Measurements from ENCODE around the gene SPTLC2.

DNA sequence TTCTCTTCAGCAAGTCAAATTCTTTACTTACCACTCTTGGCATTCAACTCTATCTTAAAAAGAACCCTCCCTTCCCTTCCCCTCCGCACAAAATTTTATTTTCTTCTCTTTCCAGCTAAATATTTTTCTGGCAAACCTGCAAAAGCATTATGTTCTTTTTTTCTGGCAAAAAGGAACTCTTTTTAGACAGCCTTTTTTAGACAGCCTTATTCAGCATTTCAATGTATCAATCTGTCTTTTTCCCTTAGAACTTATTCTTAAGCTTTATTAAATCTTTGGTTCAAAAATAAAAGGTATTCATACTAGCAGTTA is 50.5 kb downstream of the SPTLC2 start:
- TF ChIP-seq, protein P1, sequence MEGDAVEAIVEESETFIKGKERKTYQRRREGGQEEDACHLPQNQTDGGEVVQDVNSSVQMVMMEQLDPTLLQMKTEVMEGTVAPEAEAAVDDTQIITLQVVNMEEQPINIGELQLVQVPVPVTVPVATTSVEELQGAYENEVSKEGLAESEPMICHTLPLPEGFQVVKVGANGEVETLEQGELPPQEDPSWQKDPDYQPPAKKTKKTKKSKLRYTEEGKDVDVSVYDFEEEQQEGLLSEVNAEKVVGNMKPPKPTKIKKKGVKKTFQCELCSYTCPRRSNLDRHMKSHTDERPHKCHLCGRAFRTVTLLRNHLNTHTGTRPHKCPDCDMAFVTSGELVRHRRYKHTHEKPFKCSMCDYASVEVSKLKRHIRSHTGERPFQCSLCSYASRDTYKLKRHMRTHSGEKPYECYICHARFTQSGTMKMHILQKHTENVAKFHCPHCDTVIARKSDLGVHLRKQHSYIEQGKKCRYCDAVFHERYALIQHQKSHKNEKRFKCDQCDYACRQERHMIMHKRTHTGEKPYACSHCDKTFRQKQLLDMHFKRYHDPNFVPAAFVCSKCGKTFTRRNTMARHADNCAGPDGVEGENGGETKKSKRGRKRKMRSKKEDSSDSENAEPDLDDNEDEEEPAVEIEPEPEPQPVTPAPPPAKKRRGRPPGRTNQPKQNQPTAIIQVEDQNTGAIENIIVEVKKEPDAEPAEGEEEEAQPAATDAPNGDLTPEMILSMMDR (conservative IDR thresholded peaks at IDR 0.05; ENCODE audit: low read length): no peak
- TF ChIP-seq EZH2phosphoT487 (IDR thresholded peaks at IDR 0.05; ENCODE audit: borderline replicate concordance): no peak
